HG03139 (cell line): ENCODE data around the gene INTS15.

Experiments used
- ATAC-seq: cut with Tn5 transposase; IDR thresholded peaks from one replicate; pipeline ENCODE4 v1.9.1; 2021; ENCODE audit not compliant: unreplicated experiment

INTS15 gene

DNA sequence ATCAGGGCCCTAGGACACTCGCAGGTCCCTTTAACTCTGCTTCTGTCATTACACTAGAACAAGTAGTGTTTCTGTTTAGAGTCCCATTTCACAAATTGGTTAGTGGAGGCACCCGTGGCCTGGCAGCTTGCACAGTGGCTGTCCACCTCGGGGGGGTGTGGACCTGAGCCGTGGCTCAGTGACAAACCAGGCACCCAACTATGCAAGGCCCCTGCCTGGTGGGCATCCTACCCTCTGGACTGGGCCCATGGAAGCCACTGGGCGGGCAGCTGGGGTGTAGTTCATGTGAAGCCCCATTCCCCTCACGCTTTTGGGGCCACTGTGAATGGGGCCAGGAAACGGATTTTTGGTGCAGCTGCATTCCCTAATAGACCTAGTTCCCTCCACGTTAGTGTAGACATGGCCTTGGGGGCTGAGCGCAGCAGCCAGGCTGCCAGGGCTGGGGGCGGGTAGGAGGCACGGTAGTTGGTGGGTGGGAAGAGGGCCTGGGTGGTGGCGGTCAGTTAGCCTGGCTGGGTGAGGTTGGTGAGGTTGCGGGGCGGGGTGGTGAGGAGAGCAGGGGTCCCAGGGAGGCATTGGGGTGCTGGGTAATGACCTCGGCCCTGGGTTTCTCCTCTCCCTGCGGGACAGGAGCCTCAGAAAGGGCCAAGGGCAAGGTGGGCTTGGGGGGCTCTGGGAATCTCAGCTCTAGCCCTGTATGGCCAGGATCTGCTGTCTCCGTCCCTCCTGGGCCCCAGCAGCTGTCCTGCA is 66.0 kb downstream of the INTS15 start:
- ATAC-seq = no peak

DNA sequence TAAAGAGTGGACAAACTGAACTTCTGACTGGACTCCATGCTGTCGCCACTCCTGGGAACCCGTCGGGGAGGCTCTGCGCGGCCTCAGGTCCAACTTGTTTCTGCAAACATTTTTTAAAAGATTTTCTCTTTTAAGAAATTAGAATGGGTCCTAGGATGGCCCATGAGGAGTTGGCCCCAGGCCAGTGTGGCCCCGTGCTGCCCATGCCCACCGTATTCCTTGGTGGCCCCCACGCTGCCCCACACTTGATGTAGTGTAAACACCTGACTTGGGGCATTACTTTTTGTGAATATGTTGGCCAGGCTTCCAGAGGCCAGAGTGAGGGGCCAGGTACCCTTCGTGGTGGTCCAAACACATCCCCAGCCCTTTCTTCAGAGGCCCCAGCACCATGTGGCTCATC is 66.6 kb downstream of the INTS15 start:
- no peak for ATAC-seq
